ENCODE results near the gene PEPD.

The PEPD gene

DNA sequence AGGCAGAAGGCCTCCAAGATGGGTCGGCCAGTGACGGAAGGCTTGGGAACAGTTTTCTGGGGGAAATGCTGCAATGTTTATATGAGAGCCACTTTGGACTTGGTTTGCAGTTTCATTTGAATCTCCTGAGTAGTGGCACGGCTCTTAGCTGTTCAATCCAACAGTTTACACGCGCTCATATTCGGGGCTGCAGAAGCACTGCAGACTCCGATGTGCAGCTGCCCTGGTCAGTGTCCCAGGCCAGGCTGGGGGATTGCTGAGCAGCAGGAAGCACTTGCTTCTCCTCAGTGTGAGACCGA is 116.4 kb downstream of the PEPD start:
- DNase-seq = no peak

DNA sequence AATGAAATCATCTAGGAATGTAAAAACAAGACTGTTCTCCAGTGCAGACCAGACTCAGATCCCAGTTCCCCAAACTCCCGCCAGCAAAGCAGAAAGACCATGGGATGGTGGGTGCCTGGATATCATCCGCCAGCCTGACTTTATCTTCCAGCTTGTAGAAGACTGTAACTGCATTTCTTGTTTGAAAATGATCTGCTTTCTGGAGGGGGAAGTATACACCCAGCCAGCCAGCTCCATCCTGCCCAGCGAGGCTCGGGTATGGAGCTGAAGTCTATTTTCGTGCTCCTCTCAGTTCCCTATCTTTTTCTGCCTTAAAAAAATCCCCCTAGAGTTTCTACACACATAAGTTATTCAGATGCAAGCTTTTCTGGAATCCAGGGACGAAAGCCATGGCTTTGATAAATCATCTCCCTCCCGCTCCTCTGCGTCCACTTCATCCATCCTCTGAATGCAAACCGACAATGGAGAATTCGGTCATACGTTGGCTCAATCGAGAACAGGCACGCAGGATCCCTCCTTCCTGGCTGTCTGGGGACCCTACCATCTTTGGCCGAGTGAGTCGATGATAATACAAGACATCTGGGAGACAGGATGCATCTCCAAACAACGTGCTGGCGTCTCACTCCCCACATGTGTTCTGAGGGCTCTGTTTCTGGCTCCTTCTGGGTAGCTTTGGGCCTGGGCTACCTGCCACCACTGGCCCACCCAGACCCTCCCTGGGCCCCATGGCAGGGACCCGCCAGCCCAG is 116.9 kb downstream of the PEPD start:
- no peak for DNase-seq

DNA sequence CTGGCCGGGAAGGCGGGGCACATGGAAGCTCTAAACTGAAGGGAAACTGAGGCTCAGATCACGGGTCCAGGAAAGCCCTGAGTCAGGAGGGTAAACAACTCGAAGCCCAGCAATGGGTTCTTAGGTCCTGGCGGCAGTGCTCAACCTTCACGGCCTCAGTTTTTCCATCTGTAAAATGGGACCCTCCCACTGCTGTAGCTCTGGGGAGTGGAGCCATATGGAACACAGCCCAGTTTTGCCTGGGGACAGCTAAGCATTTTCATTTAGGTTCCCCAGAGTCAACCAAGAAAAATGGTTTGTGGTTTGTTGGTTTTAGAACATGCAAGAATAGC is 117.7 kb downstream of the PEPD start:
- DNase-seq = no peak

DNA sequence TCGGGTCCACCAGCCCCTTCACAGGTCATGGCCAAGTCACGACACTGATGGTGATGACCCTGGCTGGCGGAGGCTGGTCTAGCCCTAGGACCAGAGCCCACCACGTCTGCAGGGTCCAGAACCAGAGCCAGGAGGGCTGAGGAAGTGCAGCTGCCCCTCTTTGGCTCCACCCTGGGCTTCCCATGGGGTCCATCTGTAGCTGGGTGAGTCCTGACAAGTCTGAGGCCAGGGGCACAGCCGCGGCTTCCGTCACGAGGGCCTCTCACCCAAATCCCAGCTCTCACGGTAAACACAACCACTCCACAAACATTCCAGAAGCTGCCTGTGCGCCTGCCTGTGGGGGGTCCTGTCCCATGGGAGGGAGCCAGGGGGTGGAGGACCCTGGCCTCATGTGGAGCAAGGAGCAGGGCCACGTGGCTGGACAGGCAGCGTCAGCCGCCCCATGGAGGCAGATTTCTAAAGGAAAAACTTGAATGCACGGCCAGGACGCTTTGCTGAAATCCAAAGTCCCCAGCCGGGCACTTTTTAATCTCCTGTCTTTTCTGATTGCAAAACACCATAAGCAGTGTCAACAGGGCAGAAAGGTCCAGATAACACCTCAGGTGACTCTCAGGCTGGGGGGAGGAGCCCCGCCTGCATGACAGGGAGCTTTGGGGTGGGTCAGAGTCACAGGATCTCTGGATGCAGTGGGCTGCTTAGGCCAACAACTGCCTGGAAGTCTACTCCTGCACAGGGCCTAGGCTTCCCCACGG is 118.2 kb downstream of the PEPD start:
- DNase-seq = no peak

DNA sequence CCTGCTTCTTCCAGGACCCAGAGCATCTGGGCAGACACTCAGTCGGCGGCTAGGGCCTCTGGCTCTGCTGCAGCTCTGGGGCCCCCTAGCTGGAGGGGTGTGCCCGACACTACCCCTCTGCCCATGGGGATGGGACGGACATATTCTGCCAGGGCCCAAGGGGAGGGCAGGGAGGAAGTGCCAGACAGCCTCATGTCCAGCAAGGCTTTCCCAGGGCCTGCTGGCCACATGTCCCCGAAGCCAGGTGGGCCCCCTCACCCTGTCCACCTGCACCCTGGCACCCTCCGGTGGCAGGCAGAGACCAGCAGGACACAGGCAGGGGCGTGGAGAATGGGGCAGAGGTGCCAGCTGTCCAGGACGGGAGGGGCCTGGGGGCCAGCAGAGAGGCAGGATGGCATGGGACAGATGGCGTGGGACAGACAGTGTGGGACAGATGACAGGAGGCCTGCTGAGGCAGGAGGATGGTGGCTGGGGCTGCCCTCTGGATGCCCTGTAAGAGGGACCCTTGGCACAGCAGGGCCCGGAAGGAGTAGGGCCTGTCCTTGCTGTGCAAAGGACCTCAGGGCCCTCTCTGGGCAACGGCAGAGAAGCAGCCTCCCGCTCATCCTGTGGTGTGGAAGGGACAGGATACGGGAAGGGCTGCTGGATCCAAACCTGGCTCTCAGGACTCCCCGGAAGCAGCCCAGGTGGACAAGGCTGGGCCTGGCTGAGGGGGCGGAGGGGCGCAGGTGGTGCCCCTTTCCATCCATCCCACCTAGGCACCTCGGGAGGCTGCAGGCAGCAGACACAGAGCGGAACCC is 119.0 kb downstream of the PEPD start:
- DNase-seq = no peak

DNA sequence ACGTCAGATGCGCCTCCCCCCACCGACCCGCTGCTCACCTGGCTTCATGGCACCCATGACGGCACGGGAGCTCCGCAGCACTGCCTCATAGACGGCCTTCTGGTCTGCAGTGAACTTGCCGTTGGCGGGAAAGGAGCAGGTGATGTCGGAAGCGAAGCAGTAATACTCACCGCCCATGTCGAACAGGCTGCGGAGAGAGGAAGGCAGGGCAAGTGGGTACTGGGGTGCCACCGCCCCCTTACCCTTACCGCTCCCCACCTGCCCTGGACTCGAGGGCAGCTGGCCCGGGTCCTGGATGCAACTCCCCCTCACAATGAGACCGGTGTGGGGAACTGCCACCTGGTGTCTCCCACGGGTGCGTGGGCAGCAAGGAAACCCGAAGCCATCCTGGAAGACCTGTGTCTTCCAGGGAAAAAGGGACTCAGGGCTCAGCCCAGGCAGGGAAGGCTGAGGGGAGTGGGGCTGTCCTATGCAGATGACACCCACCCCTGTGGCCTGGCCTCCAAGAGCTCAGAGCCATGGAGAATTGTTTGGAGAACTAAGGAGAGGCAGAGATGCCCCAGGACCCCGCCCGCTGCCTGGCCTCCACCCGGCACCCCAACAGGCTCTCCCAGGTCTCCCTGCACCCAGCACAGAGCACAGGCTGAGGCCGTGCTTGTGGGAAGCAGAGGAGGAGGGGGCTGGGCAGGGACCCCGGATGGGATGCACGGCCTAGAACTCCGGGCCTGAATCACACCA is 119.7 kb downstream of the PEPD start:
- DNase-seq = no peak

DNA sequence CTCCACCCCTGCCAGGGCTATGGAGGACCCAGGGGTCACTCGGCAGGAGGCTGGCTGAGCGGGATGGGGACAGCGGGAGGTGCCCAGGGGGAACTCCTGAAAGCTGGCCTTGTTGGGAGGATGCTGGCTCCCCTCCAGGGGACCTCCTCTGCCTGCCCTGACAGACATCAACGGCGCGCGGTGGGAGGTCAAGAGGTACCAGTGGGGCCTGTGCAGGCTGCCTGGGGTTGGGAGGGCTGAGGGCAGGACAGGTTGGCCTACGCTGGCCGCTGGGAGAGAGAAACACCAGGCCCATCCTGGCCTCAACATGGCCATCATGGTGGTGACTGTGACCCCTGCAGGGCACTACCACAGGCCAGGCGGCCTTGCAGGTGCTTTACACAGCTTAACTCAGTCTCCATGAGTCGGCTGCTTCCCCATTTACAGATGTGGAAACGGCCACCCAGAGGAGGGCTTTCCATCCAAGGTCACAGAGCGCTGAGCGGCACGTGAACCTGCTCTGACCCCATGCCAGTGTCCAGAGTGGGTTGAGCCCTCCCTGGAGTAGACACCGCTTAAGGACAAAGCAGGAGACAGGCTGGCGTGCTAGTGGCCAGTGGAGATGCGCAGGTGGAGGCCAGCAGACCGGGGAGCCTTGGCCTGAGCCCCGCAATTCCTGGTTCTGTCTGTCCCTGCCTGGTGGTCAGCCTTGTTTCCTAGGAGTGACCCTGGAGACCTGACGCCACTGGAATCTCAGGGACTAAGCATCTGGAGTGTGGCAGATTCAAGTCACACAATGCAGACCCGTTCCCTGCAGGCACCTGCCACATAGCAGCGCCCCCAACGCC is 120.5 kb downstream of the PEPD start:
- DNase-seq = no peak

DNA sequence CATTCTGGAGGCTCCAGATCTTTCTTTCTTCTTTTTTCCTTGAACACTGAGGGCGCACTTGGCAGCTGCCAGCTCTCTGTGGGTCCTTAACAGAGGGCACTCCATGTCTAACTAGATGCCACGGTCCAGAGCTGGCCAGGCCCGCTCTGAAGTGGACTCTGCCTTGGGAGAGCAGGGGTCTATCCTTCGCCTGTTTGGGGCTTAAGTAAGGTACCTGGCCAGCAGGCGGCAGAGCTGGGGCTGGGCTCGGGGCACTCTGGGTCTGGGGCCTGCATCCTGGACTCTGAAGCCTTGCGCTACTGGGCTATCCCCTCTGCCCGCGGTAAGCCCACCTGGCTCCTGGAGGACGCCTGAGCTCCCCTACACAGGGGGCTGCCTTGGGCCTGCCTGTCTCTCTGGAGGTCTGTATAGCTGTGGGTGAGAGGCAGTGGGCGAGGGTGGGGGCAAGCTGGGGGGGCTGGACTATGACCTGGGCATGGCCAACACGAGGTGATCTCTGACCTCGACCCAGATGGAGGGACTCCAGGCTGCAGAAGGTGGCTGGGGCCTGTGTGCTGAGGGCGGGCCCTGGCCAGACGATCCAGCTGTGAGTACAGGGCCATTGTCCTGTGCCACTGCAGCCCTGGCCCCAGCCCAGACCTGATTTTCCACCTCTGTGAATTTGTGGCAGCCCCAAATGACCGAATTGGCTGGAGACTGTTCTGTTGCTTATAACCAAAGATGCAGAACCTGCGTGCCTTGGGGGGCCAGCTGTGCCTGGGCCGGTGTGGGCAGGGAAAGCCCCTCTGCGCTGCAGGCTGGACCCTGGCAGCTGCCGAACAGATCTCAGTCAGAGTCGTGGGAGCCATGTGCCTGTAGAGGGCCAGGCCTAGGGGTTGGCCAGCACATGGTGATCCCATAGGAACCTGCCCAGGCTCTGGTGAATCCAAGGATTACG is 121.6 kb downstream of the PEPD start:
- DNase-seq = no peak

DNA sequence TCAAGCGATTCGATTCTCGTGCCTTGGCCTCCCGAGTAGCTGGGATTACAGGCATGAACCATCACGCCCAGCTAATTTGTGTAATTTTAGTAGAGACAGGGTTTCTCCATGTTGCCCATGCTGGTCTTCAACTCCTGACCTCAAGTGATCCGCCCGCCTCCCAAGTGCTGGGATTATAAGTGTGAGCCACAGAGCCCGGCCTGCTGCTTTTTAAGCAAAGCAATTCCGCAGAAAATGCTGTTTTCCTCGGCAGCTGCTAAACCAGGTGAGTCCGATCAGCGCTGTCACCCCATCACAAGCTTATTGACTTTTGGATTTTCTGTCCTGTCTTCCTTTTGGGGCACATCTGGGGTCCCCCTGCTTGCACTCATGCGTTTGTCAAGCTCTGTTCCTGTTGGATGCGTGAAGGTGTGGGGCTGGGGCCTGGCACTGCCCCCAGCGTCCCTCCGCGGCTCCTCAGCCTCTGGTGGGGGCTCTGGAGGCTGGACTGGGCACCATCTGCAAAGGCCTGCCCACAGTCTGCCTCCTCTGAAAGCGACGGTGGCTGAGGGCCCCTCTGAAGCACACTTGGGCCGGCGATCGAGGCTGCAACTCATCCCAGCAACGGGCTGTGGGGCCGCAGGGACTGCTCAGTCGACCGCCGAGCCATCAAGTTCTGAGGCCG is 122.4 kb downstream of the PEPD start:
- DNase-seq = no peak

DNA sequence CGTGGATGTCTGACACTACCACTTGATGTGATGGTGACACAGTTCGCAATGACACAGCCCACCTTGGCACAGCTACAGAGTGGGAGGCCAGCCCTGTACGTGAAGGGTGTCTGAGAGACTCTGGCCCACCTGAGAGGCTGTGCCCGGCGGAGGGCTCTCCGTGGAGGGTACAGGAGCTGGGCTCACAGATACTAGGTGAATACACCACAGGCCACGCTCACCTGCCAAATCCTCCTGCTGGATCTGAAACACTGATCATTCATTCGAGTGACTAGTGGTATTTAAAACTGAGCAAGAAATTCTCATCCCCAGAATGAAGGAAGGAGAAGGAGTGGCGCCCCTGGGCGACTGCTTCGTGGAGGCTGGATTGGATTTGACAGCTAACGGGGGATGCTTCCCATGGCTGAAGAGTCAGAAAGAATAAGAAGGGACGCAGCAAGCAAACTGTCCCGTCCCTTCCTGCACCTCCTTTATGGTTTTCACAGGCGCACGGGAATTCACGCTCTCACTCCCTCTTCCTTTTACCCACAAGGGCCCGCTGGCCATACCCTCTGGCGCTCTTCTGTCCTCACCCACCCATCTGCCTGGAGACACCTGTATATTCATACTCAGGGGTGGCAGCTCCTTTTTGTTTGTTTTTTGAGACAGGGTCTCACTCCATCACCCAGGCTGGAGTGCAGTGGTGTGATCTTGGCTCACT is 123.1 kb downstream of the PEPD start:
- DNase-seq = no peak

DNA sequence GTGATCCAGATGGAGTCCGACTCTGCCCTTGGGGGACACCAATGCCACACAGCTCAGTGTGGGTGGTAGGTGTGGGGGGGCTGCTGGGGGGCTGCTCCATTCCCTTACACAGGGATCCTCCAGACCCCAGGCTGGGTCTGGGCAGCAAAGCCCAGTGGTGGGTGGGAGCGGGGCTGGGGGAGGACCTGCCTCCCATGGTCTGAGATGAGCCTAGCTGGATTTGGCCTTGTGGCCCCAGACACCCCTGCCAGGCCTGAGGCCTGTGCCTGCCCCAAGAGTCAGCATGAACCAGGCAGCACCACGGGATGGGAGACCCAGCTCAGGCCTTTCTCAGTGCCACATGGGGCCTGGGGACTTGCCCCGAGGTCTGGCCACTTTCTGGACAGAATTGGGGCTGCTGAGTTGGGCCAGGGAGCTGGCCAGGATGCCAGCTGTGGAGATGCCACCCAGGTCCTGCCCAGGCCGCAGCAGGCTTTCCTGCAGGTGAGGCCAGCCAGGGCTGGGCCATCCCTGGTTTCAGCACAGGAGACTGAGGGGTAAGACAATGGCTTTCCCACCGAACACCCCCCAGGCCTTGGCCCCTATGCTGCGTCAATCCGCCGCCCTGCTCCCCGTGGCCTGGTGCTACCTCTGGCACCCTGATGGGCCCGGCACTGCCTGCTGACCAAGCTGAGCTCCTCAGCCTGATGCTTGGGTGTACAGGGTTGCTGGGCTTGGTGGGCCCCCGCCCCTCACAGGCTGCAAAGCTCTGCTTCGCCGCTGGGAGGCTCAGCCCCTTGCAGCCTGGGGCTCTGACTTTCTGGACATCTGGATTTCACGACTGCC is 123.8 kb downstream of the PEPD start:
- no peak for DNase-seq

DNA sequence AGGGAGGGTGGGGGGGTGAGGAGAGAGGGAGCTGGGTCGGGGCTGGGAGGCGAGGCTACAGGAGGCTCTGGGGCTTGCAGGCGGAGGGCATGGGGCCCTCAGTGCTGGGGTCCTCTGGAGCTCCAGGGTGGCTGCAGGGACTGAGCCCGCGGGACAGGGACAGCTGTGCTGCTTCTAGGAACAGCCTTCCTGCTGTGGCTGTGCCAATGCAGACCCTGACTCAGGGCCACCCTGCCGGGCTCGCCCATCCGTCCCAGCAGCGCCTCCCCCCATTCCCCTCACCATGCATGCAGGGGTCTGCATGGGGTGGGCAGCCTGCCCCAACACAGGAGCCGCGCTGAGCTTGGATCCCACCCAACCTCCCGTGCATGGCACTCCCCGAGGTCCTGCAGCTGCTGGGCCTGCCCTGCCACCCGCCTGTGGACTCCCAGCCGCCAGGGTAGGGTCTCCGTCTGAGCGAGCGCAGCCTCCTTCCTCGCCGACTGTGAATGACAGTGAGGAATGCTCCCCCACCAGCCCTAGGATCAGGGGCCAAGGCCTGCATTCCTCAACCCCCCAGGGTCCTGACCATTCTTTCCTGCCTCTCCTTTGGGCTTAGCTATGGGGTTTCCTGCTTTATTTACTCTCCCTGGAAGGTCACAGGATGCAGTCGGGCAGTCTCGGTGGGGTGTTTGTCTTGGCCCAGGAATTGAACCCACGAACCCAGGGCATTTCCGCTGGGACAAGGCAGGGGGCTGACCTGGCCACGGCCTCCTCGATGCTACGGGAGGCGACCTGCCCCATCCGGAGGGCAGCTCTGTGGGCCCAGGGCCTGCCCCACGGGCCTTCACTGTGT is 124.7 kb downstream of the PEPD start:
- no peak for DNase-seq

DNA sequence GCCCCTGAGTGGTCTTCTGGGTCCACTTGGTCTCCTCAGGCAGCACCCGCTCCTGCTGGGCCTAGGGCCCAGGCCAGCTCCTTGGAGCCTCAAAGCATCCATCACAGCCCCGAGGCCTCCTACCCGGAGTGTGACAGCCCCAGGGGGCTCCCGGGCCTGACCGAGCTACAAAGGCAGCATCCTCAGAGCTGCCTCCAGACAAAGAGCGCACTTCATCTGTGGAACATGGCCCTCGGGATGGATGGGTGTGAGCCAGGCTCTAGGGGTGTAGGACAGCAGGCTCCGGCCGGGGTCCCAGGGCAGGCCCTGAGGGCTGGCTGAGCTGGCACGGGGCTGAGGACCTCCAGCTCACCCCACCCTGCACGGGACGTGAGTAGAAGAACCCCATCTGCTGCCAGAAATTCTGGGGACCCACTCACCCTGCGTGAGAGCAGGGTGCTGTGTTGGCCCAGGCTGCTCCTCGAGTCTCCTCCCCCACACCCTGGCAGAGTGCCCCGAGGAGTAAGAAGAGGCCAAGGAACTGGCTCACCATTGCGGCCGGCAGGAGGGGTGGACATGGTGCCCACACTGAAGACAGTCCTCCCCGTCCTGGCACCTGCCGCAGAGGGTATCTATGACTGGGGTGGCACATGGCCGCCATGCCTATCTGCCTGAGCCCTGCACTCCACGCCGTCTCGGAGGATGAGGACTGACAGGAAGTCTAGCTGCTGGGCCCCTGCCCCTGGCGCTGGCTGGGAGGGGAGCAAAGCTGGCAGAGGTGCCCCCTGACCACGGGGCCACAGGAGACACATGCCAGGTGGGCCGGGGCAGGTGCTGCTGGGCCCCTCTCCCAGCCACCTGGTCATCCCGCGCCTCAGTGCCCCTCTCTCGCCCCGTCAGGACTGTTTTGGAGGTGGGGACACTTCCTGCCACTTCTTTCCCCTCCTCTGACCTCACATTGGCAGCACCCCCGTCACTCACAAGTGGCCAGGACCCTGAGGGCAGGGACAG is 125.7 kb downstream of the PEPD start:
- DNase-seq = no peak

DNA sequence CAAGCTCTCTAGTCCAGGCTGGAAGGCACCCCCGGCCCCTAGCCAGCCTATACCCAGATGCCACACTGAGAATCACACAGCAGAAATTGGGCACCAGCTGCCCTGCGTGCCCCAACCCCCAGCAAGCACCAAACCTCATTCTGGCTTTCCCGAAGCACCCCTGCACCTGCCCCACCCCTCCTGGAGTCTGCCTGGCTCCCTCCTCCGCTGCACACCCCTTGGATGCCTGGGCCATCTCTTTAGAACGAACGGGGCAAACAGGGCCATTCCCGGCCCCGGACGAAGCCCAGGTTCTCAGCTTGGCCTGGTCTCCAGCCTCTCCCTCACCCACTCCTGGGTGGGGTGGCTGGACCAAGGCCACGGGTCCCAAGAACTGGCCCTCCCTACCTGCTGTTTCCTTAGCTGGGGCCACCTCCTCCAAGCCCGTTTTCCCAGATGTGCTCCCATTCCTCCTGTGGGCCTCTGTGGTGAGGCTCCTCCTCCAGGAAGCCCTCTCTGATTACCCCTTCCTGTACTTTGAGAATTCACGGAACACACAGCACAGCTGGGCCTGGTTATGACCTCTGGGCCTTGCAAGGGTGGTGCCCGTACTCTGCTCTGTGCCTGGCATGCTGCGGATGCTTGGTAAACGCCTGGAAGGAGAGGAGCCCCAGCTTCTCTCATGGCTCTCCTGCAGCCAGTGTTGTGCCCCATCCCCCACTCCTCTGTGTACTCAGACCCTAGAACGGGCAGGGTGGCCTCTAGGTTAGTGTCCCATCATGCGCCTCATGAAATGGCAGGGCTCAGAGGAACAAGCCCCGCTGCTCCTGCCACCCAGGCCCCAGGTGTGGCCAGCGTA is 126.6 kb downstream of the PEPD start:
- DNase-seq = no peak

DNA sequence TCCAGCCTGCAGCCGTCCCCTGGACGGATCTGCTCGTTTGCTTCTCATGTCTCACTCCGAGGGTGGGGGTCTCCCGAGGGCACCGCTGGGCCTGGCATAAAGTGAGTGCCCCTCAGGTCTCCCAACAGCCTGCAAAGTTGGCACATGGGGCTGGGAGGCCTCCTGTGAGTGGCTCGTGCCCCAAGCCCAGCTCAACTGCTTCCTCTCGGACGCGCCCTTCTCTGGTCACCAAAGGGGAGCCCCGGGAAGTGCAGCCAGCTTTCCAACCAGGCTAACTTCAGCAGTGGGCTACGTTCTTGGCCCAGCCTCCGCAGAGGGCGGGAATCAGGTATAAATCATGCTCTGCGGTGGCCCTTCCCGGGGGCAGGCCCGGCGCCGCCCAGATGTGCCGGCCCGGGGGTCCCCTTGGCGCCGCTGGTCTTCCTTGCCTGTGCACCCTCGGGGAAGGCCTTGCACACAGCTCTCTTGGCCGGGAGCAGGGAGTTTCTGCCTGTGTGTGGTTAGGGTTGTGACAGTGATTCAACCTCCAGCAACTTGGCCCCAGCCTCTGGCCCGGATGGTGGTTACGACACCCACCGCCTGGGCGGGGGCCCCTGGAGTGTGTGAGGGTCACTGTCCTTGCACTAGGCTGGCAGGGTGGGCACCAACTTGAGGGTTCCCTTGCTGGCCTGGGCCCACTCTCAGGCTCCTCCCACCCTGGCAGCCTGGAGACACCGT is 127.4 kb downstream of the PEPD start:
- no peak for DNase-seq

Measured in SHP77 (cell line).